Lower lobe of right lung (tissue), 2 donors: Measurements from ENCODE around the gene NAPA. TPM values are rescaled to one million over a fixed set of nuclear protein-coding genes. Genes with fewer than 3 reads are reported as not detected.

Experiments used
- ATAC-seq, 2 donors: fragments of 200-7000 bp; cut with Tn5 transposase; one replicate each; pipeline ENCODE4 v1.9.1; 2020 to 2022; ENCODE audit warnings: mild to moderate bottlenecking in 2 of 2, moderate library complexity in 2 of 2
- DNase-seq: peaks from one replicate; pipeline ENCODE4 v3.0.0-alpha.2; 2020
- H3K27ac ChIP-seq: fragments of 200-600 bp; one replicate; pipeline ENCODE4 v1.8.0; 2022
- H3K27me3 ChIP-seq: fragments of 200-600 bp; one replicate; pipeline ENCODE4 v1.8.0; 2022; ENCODE audit warnings: low read depth
- H3K36me3 ChIP-seq: fragments of 200-600 bp; one replicate; pipeline ENCODE4 v1.8.0; 2022; ENCODE audit warnings: mild to moderate bottlenecking
- H3K4me1 ChIP-seq: fragments of 200-600 bp; one replicate; pipeline ENCODE4 v1.8.0; 2022
- H3K4me3 ChIP-seq: fragments of 200-600 bp; one replicate; pipeline ENCODE4 v1.8.0; 2022; ENCODE audit warnings: mild to moderate bottlenecking
- H3K9me3 ChIP-seq: fragments of 200-600 bp; one replicate; pipeline ENCODE4 v1.8.0; 2022
- CTCF ChIP-seq: fragments of 200-600 bp; IDR thresholded peaks from one replicate; pipeline ENCODE4 v1.8.0; 2022; ENCODE audit warnings: antibody characterized with exemption, mild to moderate bottlenecking
- intact Hi-C: fragments of 100-400 bp; cut with DNase I; formaldehyde crosslinking; loops from one replicate; pipeline ENCODE4 v1.11.0; 2022
- total RNA-seq: library from RNA; stranded (reverse); fragmentation: NEBNext Ultra II Directional; extraction: Animal tissue kit (Norgen Biotek cat#: 25700); gene quantifications from one replicate; pipeline ENCODE4 v1.2.1, GENCODE V29; 2021
- donor health status: DM: no; HTN: yes; CAD: no; lungs with severe emphysema.

NAPA gene
- total RNA-seq, 1 donor from 2014 or later: 115 TPM

GRCh38 chr19:47542030-47542475 is 27.2 kb upstream of the NAPA start:
- TF ChIP-seq CTCF: no peak
- intact Hi-C loops: no loop called here
- peaks cover 26% of the 10 kb centered on the region for H3K27me3 ChIP-seq
- no peak overlapping the region for H3K27ac ChIP-seq
- no peaks in the 10 kb centered on the region for H3K9me3 ChIP-seq
- H3K4me3 ChIP-seq: no peak overlapping the region
- DNase-seq (no peak), ATAC-seq (no peak)
- no peaks in the 10 kb centered on the region for H3K36me3 ChIP-seq
- H3K4me1 ChIP-seq: peaks cover 10% of the 10 kb centered on the region

GRCh38 chr19:47541518-47541917 is 26.7 kb upstream of the NAPA start:
- Histone ChIP-seq H3K4me1 (peaks cover 10% of the 10 kb centered on the region), H3K27me3 (peaks cover 26% of the 10 kb centered on the region), H3K36me3 (no peaks in the 10 kb centered on the region), H3K27ac (no peak overlapping the region), H3K4me3 (no peak overlapping the region), H3K9me3 (no peaks in the 10 kb centered on the region)
- DNase-seq (no peak), ATAC-seq (peak; percentile 26 to 29)
- no peak for TF ChIP-seq CTCF
- intact Hi-C loops: no loop called here

GRCh38 chr19:47540748-47541147 is 25.9 kb upstream of the NAPA start:
- ATAC-seq: no peak
- H3K9me3 ChIP-seq: no peaks in the 10 kb centered on the region
- H3K4me3 ChIP-seq: no peak overlapping the region
- no peaks in the 10 kb centered on the region for H3K36me3 ChIP-seq
- H3K27me3 ChIP-seq: peaks cover 24% of the 10 kb centered on the region
- TF ChIP-seq CTCF: no peak
- H3K4me1 ChIP-seq: peaks cover 10% of the 10 kb centered on the region
- DNase-seq: no peak
- H3K27ac ChIP-seq: no peak overlapping the region
- intact Hi-C loops: no loop called here

- intact Hi-C loops: no loop called here
- H3K36me3 ChIP-seq: no peaks in the 10 kb centered on the region
Measured at GRCh38 chr19:47539747-47540311, 25.0 kb upstream of the NAPA start.

GRCh38 chr19:47538812-47539211 is 23.9 kb upstream of the NAPA start:
- Histone ChIP-seq H3K4me3 (no peak overlapping the region), H3K4me1 (no peaks in the 10 kb centered on the region), H3K27ac (no peak overlapping the region), H3K27me3 (peaks cover 4% of the 10 kb centered on the region), H3K36me3 (no peaks in the 10 kb centered on the region), H3K9me3 (no peaks in the 10 kb centered on the region)
- DNase-seq: no peak
- no peak for TF ChIP-seq CTCF
- ATAC-seq: peak in 1 of 2 donors; percentile 33
- intact Hi-C loops: no loop called here

More at GRCh38 chr19:47539747-47540311, 25.0 kb upstream of the NAPA start:
- ATAC-seq (peak in 1 of 2 donors; percentile 16), DNase-seq (no peak)
- H3K27me3 ChIP-seq: peaks cover 14% of the 10 kb centered on the region
- no peaks in the 10 kb centered on the region for H3K9me3 ChIP-seq
- TF ChIP-seq CTCF: no peak
- no peak overlapping the region for H3K4me3 ChIP-seq
- H3K4me1 ChIP-seq: peaks cover 2% of the 10 kb centered on the region
- no peak overlapping the region for H3K27ac ChIP-seq
